ENCODE results near the gene GNA15. TPM values are rescaled to one million over a fixed set of nuclear protein-coding genes. Genes with fewer than 3 reads are reported as not detected.

The GNA15 gene
- total RNA-seq, 4 donors from 2014 or later: 1.2 to 12.4 (median 1.5) TPM; not detected in 1

DNA sequence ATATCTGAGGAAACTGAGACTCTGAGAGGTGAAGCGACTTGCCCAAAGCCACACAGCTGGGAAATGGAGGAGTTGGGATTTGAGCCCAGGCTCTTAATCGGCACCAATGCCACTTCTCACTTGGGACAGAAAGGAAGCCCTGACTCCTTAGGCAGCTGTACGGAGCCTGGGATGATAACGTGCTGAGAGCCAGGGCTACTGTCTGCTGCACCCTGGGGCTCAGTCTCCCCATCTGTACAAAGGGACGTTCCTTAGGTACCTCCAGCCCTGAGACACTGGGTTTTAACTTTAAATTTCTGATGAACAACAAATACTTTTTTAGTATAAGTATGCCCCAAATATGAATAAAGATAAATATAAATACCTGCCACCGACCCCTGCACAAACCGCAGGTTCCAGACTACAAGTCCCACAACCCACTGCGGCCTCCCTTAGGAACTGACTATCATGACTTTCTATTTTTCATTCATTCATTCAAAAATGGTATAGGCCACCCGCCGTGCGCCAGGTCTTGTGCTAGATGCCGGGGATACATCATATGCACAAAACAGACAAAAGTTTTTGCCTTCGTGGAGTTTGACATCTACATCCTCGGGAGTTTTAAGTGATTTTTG, 49.1 kb downstream of the GNA15 start:
- peak in 2 of 3 donors; percentile 81 to 86 for DNase-seq
- H3K36me3 ChIP-seq: no peaks in the 10 kb centered on the region
- peak overlapping the region; percentile 72 to 97 (median 90) for H3K4me3 ChIP-seq
- peaks cover 6 to 30% (median 23%) of the 10 kb centered on the region in 4 donors for H3K4me1 ChIP-seq
- no peaks in the 10 kb centered on the region for H3K9me3 ChIP-seq
- peak overlapping the region; percentile 68 to 97 (median 83) for H3K27ac ChIP-seq
- H3K27me3 ChIP-seq: no peaks in the 10 kb centered on the region
- TF ChIP-seq, protein P1, sequence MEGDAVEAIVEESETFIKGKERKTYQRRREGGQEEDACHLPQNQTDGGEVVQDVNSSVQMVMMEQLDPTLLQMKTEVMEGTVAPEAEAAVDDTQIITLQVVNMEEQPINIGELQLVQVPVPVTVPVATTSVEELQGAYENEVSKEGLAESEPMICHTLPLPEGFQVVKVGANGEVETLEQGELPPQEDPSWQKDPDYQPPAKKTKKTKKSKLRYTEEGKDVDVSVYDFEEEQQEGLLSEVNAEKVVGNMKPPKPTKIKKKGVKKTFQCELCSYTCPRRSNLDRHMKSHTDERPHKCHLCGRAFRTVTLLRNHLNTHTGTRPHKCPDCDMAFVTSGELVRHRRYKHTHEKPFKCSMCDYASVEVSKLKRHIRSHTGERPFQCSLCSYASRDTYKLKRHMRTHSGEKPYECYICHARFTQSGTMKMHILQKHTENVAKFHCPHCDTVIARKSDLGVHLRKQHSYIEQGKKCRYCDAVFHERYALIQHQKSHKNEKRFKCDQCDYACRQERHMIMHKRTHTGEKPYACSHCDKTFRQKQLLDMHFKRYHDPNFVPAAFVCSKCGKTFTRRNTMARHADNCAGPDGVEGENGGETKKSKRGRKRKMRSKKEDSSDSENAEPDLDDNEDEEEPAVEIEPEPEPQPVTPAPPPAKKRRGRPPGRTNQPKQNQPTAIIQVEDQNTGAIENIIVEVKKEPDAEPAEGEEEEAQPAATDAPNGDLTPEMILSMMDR (IDR thresholded peaks at IDR 0.05): no peak
- TF ChIP-seq POLR2A (IDR thresholded peaks at IDR 0.05): no peak

DNA sequence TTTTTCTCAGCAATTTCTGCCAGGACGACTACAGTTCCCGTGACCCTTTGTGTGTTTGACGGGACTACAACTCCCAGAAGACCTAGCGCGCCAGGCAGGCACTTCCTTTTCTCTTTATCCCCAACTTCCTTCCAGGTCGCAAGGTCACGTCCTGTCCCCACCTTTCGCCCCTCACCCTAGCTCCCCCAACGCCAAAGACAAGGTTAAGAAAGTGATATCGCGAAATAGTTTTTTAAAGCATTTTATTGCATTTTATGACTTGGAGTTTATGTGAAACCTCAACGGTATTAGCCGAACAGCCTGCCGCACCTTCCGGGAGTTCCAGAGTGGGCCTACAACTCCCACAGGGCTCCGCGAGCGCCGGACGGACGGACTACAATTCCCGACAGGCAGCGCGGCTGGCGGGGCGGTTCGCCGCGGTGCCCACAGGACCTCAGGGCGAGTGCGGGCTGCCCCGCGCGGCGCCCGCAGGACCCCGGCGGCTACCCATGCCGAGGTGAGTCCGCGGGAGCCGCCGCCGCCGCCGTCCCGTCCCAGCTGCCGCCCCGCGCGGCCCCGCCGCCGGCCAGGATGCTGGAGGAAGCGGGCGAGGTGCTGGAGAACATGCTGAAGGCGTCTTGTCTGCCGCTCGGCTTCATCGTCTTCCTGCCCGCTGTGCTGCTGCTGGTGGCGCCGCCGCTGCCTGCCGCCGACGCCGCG, 49.8 kb downstream of the GNA15 start, which contains the start of gene NCLN:
Gene NCLN (plus strand): TSS at position 470 of the 699 bp plus-strand sequence. CDS start 101 bp downstream, at position 571.
- no peaks in the 10 kb centered on the region for H3K9me3 ChIP-seq
- H3K4me3 ChIP-seq: peak within 1 kb of the TSS; percentile 72 to 97 (median 90)

DNA sequence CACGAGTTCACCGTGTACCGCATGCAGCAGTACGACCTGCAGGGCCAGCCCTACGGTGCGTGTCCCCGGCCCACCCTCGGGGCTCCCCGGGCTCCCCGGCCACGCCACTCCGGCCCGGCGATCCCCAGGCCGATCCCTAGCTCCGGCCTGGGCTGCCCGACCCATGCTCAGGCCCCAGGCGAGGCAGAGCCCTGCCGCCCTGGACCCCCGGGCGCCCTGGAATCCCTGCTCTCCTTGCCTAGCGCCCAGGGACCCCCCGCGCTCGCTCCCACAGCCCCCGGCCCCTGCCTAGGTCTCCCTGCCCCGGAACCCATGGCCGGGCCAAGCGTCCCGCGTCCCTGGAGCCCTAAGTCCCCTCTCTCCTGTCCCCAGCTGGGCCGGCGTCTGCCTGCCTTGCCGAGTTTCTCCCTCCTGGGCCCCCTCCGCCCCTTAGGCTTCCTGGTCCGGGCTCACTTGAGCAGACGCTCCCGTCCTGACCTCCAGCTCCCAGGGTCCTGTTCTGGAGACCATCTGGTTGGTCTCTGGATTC, 50.4 kb downstream of the GNA15 start:
- peaks cover 6 to 30% (median 23%) of the 10 kb centered on the region in 4 donors for H3K4me1 ChIP-seq
- no peaks in the 10 kb centered on the region for H3K36me3 ChIP-seq
- TF ChIP-seq, protein P1 (IDR thresholded peaks at IDR 0.05): no peak
- TF ChIP-seq POLR2A (IDR thresholded peaks at IDR 0.05): peak in 1 of 2 donors; percentile 11
- DNase-seq: peak in 1 of 3 donors; percentile 61
- peak overlapping the region; percentile 68 to 97 (median 83) for H3K27ac ChIP-seq
- H3K4me3 ChIP-seq: peak overlapping the region; percentile 72 to 97 (median 90)
- H3K9me3 ChIP-seq: no peaks in the 10 kb centered on the region
- no peaks in the 10 kb centered on the region for H3K27me3 ChIP-seq

More for the DNA sequence above, 49.8 kb downstream of the GNA15 start, which contains the start of gene NCLN:
- peak; percentile 91 to 98 (median 97) for DNase-seq
- no peaks in the 10 kb centered on the region for H3K36me3 ChIP-seq
- H3K27me3 ChIP-seq: no peaks in the 10 kb centered on the region
- TF ChIP-seq, protein P1 (IDR thresholded peaks at IDR 0.05): peak in 1 of 6 experiments; percentile 25
- peak; percentile 33 to 72 for TF ChIP-seq POLR2A (IDR thresholded peaks at IDR 0.05)
- peaks cover 6 to 30% (median 23%) of the 10 kb centered on the region in 4 donors for H3K4me1 ChIP-seq
- H3K27ac ChIP-seq: peak within 1 kb of the TSS; percentile 68 to 97 (median 83)

DNA sequence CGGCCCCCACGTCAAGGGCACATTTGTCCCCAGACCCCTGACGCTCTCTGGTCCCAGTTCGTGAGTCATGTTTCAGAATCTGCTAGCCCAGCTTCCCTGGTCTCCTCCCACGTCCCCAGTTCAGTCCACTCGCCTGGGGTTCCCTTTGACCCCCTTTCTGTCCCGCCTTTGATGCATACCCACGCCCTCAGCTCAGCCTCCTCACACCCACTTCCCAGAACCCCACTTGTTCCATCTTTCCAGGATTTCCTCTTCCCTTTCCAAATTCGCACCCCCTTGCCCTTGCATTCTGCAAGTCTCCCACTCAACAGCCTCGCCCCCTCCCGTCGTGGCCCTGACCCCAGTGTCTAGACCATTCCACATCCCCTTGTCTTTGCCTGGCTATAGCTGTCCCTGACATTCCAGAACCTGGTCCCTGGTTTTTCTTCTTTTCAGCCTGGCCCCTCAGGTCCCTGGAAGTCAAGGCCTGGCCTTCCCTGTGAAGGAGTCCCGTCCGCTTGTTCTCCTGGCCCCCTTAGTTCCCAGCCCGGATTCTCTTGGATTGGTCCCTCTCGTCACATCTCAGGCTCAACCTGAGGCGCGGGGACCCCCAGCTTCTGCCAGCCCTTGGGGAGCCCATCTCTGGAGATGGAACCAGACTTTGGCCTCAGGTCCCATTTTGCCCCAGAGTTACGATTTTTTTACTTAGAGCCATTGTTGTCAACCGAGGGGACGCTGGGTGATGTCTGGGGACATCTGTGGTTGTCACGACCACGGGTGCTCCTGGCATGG, 51.2 kb downstream of the GNA15 start:
- no peaks in the 10 kb centered on the region for H3K36me3 ChIP-seq
- H3K27me3 ChIP-seq: no peaks in the 10 kb centered on the region
- DNase-seq: no peak
- H3K27ac ChIP-seq: peak overlapping the region in 3 of 4 donors; percentile 68 to 97 (median 83)
- peaks cover 6 to 25% (median 22%) of the 10 kb centered on the region in 4 donors for H3K4me1 ChIP-seq
- no peaks in the 10 kb centered on the region for H3K9me3 ChIP-seq
- peak overlapping the region; percentile 72 to 97 (median 90) for H3K4me3 ChIP-seq
- TF ChIP-seq POLR2A (IDR thresholded peaks at IDR 0.05): peak in 1 of 2 donors; percentile 33
- TF ChIP-seq, protein P1 (IDR thresholded peaks at IDR 0.05): no peak

Measured in Peyer's patch (tissue), 4 donors.